HEK293 (cell line): ENCODE results near the gene DPYD.

ENCODE experiments used
- CTCF ChIA-PET: fragments of 350-600 bp; formaldehyde crosslinking; extraction: SDS; loops from one replicate; lab custom pipeline; 2021; ENCODE audit warnings: antibody characterized with exemption; lab: Yijun Ruan, JAX
- POLR2A ChIA-PET: fragments of 300-600 bp; formaldehyde crosslinking; extraction: SDS; loops from one replicate; lab custom pipeline; 2020; ENCODE audit warnings: antibody characterized with exemption, inconsistent platforms; lab: Yijun Ruan, JAX
- H3K27ac ChIP-seq: fragments of 200-500 bp; sonication (Bioruptor generic); 2 replicates; pipeline ENCODE4 v1.5.1; 2014; ENCODE audit warnings: low read depth, low read length, control low read depth, inconsistent platforms; ENCODE audit errors: extremely low read depth
- H3K36me3 ChIP-seq, 2 experiments: fragments of 200-500 bp in 1 of 2; sonication (Bioruptor generic) in 1 of 2; 1 replicate in 1 of 2; 2 replicates in 1 of 2; pipeline ENCODE4 v1.5.1; 2014 to 2017; ENCODE audit warnings: inconsistent platforms in 2 of 2, low read length in 2 of 2; ENCODE audit not compliant: control insufficient read depth in 2 of 2, insufficient read depth in 1 of 2
- H3K4me1 ChIP-seq: fragments of 200-500 bp; sonication (Bioruptor generic); 2 replicates; pipeline ENCODE4 v1.5.1; 2014; ENCODE audit warnings: mild to moderate bottlenecking, low read length, inconsistent platforms; ENCODE audit not compliant: control insufficient read depth, insufficient read depth
- H3K4me3 ChIP-seq: 2 replicates; pipeline ENCODE4 v1.5.1; 2011; ENCODE audit warnings: low read depth, mild to moderate bottlenecking, control low read depth, low read length, moderate library complexity
- H3K9me3 ChIP-seq: fragments of 200-500 bp; sonication (Bioruptor generic); 2 replicates; pipeline ENCODE4 v1.5.1; 2014; ENCODE audit warnings: low read depth, low read length, inconsistent platforms; ENCODE audit not compliant: control insufficient read depth, insufficient read depth
- MEIS1 ChIP-seq: sonication (generic); formaldehyde crosslinking; IDR thresholded peaks from 2 replicates; pipeline ENCODE4 v1.8.1; 2022; ENCODE audit warnings: missing genetic modification reagents, mild to moderate bottlenecking, borderline replicate concordance
- SETDB1 ChIP-seq: IDR thresholded peaks from one replicate; pipeline ENCODE4 v1.6.1; 2017; ENCODE audit warnings: mild to moderate bottlenecking, low read length, moderate library complexity, mixed read lengths; ENCODE audit not compliant: insufficient read length
- TRIM28 ChIP-seq: IDR thresholded peaks from 2 replicates; pipeline ENCODE4 v1.6.1; 2011; ENCODE audit warnings: low read length, control low read depth, borderline replicate concordance
- ZBTB8A ChIP-seq: fragments of 450-650 bp; formaldehyde crosslinking; IDR thresholded peaks from 2 replicates; pipeline ENCODE4 v1.5.1; 2016; ENCODE audit warnings: missing biosample characterization, missing genetic modification characterization
- ZNF146 ChIP-seq: fragments of 450-650 bp; formaldehyde crosslinking; IDR thresholded peaks from 2 replicates; pipeline ENCODE4 v1.5.1; 2016; ENCODE audit warnings: missing biosample characterization, missing genetic modification characterization
- ZNF221 ChIP-seq: fragments of 450-650 bp; formaldehyde crosslinking; IDR thresholded peaks from 2 replicates; pipeline ENCODE4 v1.5.1; 2017; ENCODE audit warnings: missing biosample characterization, missing genetic modification characterization, borderline replicate concordance
- ZNF274 ChIP-seq, 2 experiments: fragments of 200-500 bp in 1 of 2; fragments of 450-650 bp in 1 of 2; sonication (Bioruptor generic) in 1 of 2; formaldehyde crosslinking in 1 of 2; IDR thresholded peaks; 2 replicates each; pipeline versions ENCODE4 v1.5.1 to v1.6.1; 2014 to 2016; ENCODE audit warnings: borderline replicate concordance in 1 of 2, inconsistent platforms in 1 of 2, low read length in 1 of 2, missing biosample characterization in 1 of 2, missing genetic modification characterization in 1 of 2
- ZNF354C ChIP-seq: fragments of 450-650 bp; formaldehyde crosslinking; IDR thresholded peaks from 2 replicates; pipeline ENCODE4 v1.5.1; 2016; ENCODE audit warnings: missing biosample characterization, missing genetic modification characterization, low read depth, borderline replicate concordance
- ZNF473 ChIP-seq: fragments of 450-650 bp; formaldehyde crosslinking; IDR thresholded peaks from 2 replicates; pipeline ENCODE4 v1.5.1; 2017; ENCODE audit warnings: missing biosample characterization, missing genetic modification characterization
- ZNF48 ChIP-seq: fragments of 450-650 bp; formaldehyde crosslinking; IDR thresholded peaks from 2 replicates; pipeline ENCODE4 v1.5.1; 2016; ENCODE audit warnings: missing biosample characterization, missing genetic modification characterization
- ZNF514 ChIP-seq: fragments of 450-650 bp; formaldehyde crosslinking; IDR thresholded peaks from 2 replicates; pipeline ENCODE4 v1.5.1; 2016; ENCODE audit warnings: missing biosample characterization, missing genetic modification characterization
- ZNF654 ChIP-seq: fragments of 450-650 bp; formaldehyde crosslinking; IDR thresholded peaks from 2 replicates; pipeline ENCODE4 v1.5.1; 2016; ENCODE audit warnings: low read depth, missing biosample characterization, missing genetic modification characterization
- ZNF701 ChIP-seq: fragments of 450-650 bp; formaldehyde crosslinking; IDR thresholded peaks from 2 replicates; pipeline ENCODE4 v1.5.1; 2016; ENCODE audit warnings: missing biosample characterization, missing genetic modification characterization
- ZNF707 ChIP-seq: fragments of 450-650 bp; formaldehyde crosslinking; IDR thresholded peaks from 2 replicates; pipeline ENCODE4 v1.5.1; 2016; ENCODE audit warnings: missing biosample characterization, missing genetic modification characterization
- ZNF777 ChIP-seq: fragments of 450-650 bp; formaldehyde crosslinking; IDR thresholded peaks from 2 replicates; pipeline ENCODE4 v1.5.1; 2017; ENCODE audit warnings: missing biosample characterization, missing genetic modification characterization, borderline replicate concordance
- ZNF830 ChIP-seq: fragments of 450-650 bp; IDR thresholded peaks from 2 replicates; pipeline ENCODE4 v1.5.0; 2018; ENCODE audit warnings: missing biosample characterization, missing genetic modification characterization, low read depth, mild to moderate bottlenecking, moderate library complexity
- TF ChIP-seq, protein P1 (sequence below): fragments of 450-650 bp; formaldehyde crosslinking; IDR thresholded peaks from 2 replicates; pipeline ENCODE4 v1.5.1; 2017; ENCODE audit warnings: missing biosample characterization, missing genetic modification characterization
- TF ChIP-seq, protein P2 (sequence below): fragments of 450-650 bp; IDR thresholded peaks from 2 replicates; pipeline ENCODE4 v1.5.1; 2018; ENCODE audit warnings: missing biosample characterization, mild to moderate bottlenecking, missing genetic modification characterization
- TF ChIP-seq, protein P3 (sequence below): fragments of 450-650 bp; formaldehyde crosslinking; IDR thresholded peaks from 2 replicates; pipeline ENCODE4 v1.5.1; 2016; ENCODE audit warnings: missing biosample characterization, missing genetic modification characterization
- TF ChIP-seq, protein P4 (sequence below): fragments of 450-650 bp; formaldehyde crosslinking; IDR thresholded peaks from 2 replicates; pipeline ENCODE4 v1.5.1; 2017; ENCODE audit warnings: missing biosample characterization, missing genetic modification characterization

The DPYD gene

DNA sequence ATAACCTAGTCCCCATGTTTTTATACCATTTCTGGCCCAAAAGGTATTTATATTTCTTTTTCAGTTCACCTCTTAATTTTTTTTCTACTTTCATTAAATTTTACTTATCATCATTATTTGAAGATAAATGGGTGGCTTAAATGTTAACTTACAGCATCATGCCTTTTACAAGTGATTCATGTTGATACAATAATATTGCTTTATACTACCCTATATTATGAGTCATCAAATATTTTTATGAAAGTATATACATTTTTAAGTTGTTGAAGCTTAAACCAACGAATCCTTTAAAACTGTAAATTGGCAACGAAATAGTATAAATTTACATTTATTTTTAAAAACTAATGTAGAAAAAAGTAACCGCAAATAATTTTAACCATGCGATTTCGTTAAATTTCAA is 207.9 kb downstream of the DPYD start (continued):
- TF ChIP-seq, protein P1, sequence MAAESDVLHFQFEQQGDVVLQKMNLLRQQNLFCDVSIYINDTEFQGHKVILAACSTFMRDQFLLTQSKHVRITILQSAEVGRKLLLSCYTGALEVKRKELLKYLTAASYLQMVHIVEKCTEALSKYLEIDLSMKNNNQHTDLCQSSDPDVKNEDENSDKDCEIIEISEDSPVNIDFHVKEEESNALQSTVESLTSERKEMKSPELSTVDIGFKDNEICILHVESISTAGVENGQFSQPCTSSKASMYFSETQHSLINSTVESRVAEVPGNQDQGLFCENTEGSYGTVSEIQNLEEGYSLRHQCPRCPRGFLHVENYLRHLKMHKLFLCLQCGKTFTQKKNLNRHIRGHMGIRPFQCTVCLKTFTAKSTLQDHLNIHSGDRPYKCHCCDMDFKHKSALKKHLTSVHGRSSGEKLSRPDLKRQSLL (tag by site-specific recombination), result no peak
- no peak for TF ChIP-seq ZNF654 (tag by site-specific recombination)
- no peak for TF ChIP-seq ZNF830 (tag by site-specific recombination)
- TF ChIP-seq SETDB1, result no peak
- no peak for TF ChIP-seq ZNF473 (tag by site-specific recombination)
- no peak for TF ChIP-seq ZNF146 (tag by site-specific recombination)
- no peak for TF ChIP-seq ZNF221 (tag by site-specific recombination)
- TF ChIP-seq, protein P2, sequence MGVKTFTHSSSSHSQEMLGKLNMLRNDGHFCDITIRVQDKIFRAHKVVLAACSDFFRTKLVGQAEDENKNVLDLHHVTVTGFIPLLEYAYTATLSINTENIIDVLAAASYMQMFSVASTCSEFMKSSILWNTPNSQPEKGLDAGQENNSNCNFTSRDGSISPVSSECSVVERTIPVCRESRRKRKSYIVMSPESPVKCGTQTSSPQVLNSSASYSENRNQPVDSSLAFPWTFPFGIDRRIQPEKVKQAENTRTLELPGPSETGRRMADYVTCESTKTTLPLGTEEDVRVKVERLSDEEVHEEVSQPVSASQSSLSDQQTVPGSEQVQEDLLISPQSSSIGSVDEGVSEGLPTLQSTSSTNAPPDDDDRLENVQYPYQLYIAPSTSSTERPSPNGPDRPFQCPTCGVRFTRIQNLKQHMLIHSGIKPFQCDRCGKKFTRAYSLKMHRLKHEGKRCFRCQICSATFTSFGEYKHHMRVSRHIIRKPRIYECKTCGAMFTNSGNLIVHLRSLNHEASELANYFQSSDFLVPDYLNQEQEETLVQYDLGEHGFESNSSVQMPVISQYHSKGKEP (tag by site-specific recombination), result no peak
- TF ChIP-seq ZNF48 (tag by site-specific recombination), result no peak
- TF ChIP-seq, protein P3, sequence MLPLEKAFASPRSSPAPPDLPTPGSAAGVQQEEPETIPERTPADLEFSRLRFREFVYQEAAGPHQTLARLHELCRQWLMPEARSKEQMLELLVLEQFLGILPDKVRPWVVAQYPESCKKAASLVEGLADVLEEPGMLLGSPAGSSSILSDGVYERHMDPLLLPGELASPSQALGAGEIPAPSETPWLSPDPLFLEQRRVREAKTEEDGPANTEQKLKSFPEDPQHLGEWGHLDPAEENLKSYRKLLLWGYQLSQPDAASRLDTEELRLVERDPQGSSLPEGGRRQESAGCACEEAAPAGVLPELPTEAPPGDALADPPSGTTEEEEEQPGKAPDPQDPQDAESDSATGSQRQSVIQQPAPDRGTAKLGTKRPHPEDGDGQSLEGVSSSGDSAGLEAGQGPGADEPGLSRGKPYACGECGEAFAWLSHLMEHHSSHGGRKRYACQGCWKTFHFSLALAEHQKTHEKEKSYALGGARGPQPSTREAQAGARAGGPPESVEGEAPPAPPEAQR (tag by site-specific recombination), result no peak

DNA sequence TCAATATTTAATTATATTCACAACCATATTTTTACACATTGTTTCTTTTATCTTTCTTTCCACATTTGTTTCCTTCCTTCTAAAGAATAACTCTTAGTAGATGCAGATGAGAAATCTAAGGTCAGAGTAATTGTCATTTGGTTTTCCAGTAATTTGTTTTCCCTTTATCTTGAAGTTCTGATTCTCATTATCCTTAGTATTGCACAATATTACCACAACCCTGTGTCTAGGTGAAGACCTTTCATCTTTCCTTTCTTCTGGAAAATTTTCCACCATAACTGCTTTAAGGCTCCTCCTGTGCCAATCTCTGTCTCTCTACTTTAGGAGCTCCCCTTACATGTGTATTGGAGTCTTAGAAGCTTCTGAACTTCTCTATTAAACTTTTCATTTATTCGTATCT is 209.0 kb downstream of the DPYD start:
- ChIA-PET CTCF (no interaction called here), POLR2A (no interaction called here)
- H3K27ac ChIP-seq, result no peak overlapping the region
- TF ChIP-seq ZNF701 (tag by site-specific recombination) (no peak), ZNF354C (tag by site-specific recombination) (no peak), ZNF707 (tag by site-specific recombination) (no peak), ZNF274 (IDR thresholded peaks at IDR 0.05; ENCODE audit: low read length) (no peak), ZNF274 (tag by site-specific recombination; IDR thresholded peaks at IDR 0.05; ENCODE audit: borderline replicate concordance) (no peak), MEIS1 (CRISPR knock-in tag) (no peak), ZBTB8A (tag by site-specific recombination) (no peak), ZNF514 (tag by site-specific recombination) (no peak), TRIM28 (no peak), ZNF777 (tag by site-specific recombination) (no peak), ZNF146 (tag by site-specific recombination) (no peak)
- TF ChIP-seq, protein P4, sequence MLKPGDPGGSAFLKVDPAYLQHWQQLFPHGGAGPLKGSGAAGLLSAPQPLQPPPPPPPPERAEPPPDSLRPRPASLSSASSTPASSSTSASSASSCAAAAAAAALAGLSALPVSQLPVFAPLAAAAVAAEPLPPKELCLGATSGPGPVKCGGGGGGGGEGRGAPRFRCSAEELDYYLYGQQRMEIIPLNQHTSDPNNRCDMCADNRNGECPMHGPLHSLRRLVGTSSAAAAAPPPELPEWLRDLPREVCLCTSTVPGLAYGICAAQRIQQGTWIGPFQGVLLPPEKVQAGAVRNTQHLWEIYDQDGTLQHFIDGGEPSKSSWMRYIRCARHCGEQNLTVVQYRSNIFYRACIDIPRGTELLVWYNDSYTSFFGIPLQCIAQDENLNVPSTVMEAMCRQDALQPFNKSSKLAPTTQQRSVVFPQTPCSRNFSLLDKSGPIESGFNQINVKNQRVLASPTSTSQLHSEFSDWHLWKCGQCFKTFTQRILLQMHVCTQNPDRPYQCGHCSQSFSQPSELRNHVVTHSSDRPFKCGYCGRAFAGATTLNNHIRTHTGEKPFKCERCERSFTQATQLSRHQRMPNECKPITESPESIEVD, result no peak
- TF ChIP-seq, all 188 proteins: peak for 0
- no peaks in the 10 kb centered on the region for H3K9me3 ChIP-seq
- no peaks in the 10 kb centered on the region for H3K36me3 ChIP-seq
- no peaks in the 10 kb centered on the region for H3K4me1 ChIP-seq
- H3K4me3 ChIP-seq, result no peak overlapping the region
